ENCODE data around the gene HAPLN1.

Gene HAPLN1

DNA sequence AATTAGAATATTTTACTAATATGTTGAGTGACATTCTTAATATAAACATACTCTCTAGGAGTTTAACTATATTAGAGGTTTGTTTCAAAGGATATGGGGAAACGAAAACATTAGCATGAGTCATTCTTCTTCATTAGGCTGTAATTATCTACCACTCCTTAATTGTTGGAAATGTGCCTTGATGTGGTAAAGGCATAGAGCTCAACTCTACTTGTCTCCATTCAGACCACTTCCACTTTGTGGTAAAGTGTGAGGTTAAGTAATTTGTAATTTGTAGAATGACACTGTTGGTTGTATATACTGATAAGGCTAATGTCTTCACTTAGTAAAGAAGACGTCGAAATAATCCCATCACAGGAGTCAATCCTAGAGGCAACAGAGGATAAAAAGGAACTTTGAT is 58.1 kb downstream of the HAPLN1 start:
- no peak for DNase-seq (ENCODE audit: extremely low spot score)
- no peak for TF ChIP-seq ZNF384 (IDR thresholded peaks at IDR 0.05)
- no peak for TF ChIP-seq L3MBTL2 (conservative IDR thresholded peaks at IDR 0.05)
- no peak for TF ChIP-seq TARDBP (IDR thresholded peaks at IDR 0.05)
- no peak for TF ChIP-seq NFRKB (IDR thresholded peaks at IDR 0.05)
- no peak for TF ChIP-seq SUZ12 (IDR thresholded peaks at IDR 0.05)
- TF ChIP-seq ELF4 (IDR thresholded peaks at IDR 0.05): no peak
- POLR2A ChIA-PET: no interaction called here
- CTCF ChIA-PET: no interaction called here

DNA sequence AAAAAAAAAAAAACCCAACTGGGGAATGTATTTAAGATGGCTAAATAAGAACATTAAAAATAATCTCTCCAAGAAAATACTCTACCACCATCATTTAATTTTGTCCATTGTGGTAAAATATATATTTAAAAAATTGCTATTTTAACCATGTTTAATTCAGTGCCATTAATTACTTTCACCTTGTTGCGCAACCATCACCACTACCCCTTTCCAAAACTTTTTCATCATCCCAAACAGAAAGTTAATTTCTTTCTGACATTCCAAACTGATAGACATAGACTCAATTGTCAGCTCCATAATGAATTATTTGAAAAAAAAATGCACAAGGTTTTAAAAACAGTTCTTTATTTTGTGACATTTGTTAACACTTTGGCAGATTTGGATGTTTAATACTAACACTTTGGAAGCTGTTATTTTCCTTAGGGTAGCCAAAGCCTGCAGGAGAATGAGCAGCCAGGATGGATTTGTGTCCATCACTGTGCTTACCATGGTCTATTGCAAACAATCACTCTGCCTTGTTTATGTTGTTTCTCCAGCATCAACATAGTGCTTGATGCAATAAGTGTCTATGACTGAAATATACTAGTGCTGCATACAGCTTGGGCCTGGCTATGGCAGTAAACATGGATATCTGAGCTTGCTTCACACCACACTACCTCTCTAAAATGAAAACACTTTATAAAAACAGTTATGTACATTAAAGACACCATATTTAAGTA is 62.7 kb downstream of the HAPLN1 start:
- ChIA-PET POLR2A (no interaction called here), CTCF (no interaction called here)
- no peak for DNase-seq (ENCODE audit: extremely low spot score)
- TF ChIP-seq CTBP1 (IDR thresholded peaks at IDR 0.05; ENCODE audit: borderline replicate concordance) (no peak), FOXM1 (IDR thresholded peaks at IDR 0.05; ENCODE audit: borderline replicate concordance) (no peak), ELF4 (IDR thresholded peaks at IDR 0.05) (no peak), HDGF (IDR thresholded peaks at IDR 0.05; ENCODE audit: borderline replicate concordance) (no peak), L3MBTL2 (conservative IDR thresholded peaks at IDR 0.05) (no peak), FOXA1 (IDR thresholded peaks at IDR 0.05) (no peak), BHLHE40 (IDR thresholded peaks at IDR 0.05; ENCODE audit: borderline replicate concordance) (no peak), ARNT (IDR thresholded peaks at IDR 0.05) (no peak)
- TF ChIP-seq, protein P1, sequence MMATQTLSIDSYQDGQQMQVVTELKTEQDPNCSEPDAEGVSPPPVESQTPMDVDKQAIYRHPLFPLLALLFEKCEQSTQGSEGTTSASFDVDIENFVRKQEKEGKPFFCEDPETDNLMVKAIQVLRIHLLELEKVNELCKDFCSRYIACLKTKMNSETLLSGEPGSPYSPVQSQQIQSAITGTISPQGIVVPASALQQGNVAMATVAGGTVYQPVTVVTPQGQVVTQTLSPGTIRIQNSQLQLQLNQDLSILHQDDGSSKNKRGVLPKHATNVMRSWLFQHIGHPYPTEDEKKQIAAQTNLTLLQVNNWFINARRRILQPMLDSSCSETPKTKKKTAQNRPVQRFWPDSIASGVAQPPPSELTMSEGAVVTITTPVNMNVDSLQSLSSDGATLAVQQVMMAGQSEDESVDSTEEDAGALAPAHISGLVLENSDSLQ (IDR thresholded peaks at IDR 0.05): no peak

DNA sequence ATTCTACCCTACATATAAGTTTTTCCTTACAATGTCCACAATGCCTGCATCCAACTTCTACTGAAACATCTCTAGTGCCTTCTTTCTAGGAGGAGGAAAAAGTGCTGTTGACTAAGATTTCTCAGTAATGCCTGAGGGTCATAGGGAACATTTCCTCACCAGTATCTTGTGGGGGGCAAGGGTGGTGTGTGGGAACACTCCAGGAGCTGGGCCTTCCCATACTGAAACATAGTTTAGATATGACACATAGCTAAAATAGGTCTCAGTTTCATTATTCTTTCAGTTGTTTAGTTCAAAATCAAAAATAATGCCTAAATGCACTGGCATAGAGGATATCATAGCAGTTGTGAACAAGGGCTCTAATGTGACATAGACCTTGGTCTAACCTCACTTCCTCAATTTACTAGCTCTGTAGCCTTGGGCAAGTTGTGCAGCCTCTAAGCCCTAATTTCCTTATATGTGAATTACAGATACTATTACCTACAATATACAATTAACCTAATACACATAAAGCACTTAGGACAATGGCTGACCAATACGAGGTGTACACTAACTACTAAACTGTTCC is 66.1 kb downstream of the HAPLN1 start:
- POLR2A ChIA-PET: no interaction called here
- CTCF ChIA-PET: no interaction called here
- DNase-seq (ENCODE audit: extremely low spot score): no peak

DNA sequence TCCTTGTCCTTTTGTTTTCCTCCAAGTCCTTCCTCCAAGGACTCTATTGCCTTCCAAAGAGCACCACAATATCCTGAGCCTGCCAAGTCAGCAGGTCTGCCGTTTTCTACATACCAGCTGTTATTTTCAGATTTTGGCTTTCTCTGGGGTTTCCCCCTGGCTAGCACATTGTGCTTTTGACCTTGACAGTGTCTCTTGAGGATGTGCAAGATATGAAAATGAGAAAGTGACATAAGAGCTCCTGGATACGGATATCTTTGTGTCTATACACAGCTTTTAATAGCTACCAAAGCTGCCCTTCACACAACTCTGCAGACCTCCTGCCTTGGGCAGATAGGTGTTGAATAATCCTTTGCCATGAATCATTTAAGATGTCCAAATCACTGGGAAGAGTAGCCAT is 67.0 kb downstream of the HAPLN1 start:
- no peak for TF ChIP-seq SP1 (IDR thresholded peaks at IDR 0.05)
- no peak for TF ChIP-seq SUZ12 (IDR thresholded peaks at IDR 0.05)
- CTCF ChIA-PET: no interaction called here
- no peak for DNase-seq (ENCODE audit: extremely low spot score)
- POLR2A ChIA-PET: no interaction called here

More for the DNA sequence above, 66.1 kb downstream of the HAPLN1 start:
- TF ChIP-seq SUZ12 (IDR thresholded peaks at IDR 0.05): no peak
- no peak for TF ChIP-seq NFRKB (IDR thresholded peaks at IDR 0.05)
- no peak for TF ChIP-seq ELF4 (IDR thresholded peaks at IDR 0.05)
- no peak for TF ChIP-seq ZNF384 (IDR thresholded peaks at IDR 0.05)

DNA sequence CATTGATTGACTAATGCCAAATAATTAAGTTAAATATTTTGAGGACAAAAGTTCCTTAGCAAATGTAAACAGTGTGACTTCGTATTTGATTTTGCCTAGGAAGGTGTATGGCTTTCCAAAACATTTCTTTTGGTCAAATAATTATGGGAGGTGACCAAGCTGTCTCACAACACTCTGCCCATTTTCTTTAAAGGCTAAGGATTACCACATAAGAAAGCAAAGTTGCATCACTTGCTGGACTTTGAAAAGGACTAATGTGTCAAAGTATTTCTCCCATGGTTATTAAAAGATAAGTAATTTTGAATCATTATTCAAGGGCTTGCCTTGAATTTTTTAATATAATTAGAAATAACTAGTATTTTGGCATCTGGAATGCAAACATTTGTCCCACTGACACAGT is 74.7 kb downstream of the HAPLN1 start:
- TF ChIP-seq, protein P1 (IDR thresholded peaks at IDR 0.05): no peak
- TF ChIP-seq ARNT (IDR thresholded peaks at IDR 0.05): no peak
- no peak for TF ChIP-seq NFRKB (IDR thresholded peaks at IDR 0.05)
- ChIA-PET POLR2A (no interaction called here), CTCF (no interaction called here)
- no peak for DNase-seq (ENCODE audit: extremely low spot score)

DNA sequence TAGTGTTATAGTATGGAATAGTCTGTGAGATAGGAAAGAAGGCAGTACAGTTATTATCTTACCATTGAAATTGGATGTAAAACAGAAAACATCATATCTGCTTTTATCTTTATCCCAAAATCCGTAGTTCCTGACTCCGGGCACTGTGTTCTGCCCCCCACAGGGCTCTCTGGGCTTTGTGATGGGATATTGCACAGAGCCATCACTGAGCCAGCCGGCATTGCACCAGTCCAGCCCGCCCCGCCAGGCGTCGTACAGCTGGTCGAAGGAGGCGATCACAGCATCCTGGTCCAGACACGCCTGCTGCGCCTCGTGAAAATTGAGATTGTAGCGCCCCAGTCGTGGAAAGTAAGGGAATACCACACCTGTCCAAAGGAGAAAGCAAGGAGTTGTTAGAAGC is 76.4 kb downstream of the HAPLN1 start:
- TF ChIP-seq BHLHE40 (IDR thresholded peaks at IDR 0.05; ENCODE audit: borderline replicate concordance): no peak
- no peak for TF ChIP-seq SP1 (IDR thresholded peaks at IDR 0.05)
- no peak for TF ChIP-seq FOXM1 (IDR thresholded peaks at IDR 0.05; ENCODE audit: borderline replicate concordance)
- TF ChIP-seq CTBP1 (IDR thresholded peaks at IDR 0.05; ENCODE audit: borderline replicate concordance): no peak
- TF ChIP-seq HDGF (IDR thresholded peaks at IDR 0.05; ENCODE audit: borderline replicate concordance): no peak
- TF ChIP-seq SUZ12 (IDR thresholded peaks at IDR 0.05): no peak
- TF ChIP-seq FOXA1 (IDR thresholded peaks at IDR 0.05): no peak
- TF ChIP-seq L3MBTL2 (conservative IDR thresholded peaks at IDR 0.05): no peak
- ChIA-PET POLR2A (no interaction called here), CTCF (no interaction called here)
- no peak for DNase-seq (ENCODE audit: extremely low spot score)

DNA sequence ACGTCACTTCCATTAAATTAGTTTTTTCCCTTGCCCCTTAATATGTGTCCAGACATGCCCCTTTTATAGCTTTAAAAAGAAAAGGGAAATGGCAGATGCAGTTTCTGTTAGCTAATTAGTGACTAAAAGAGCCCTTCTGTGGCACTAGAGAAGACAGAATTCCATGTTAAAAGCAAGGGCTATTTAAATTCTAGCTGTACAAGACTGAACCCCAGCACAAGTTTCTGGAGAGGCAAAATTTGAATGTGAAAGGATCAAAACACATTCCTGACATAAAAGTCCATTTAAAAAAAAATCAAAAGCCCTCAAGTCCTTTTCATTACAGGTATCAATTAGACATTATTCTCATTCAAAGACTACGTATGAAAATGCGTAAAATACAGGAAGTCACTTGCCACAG is 78.7 kb downstream of the HAPLN1 start:
- ChIA-PET CTCF (no interaction called here), POLR2A (no interaction called here)
- TF ChIP-seq SUZ12 (IDR thresholded peaks at IDR 0.05): no peak
- no peak for TF ChIP-seq FOXA1 (IDR thresholded peaks at IDR 0.05)
- no peak for TF ChIP-seq SP1 (IDR thresholded peaks at IDR 0.05)
- TF ChIP-seq ARNT (IDR thresholded peaks at IDR 0.05): no peak
- TF ChIP-seq, protein P1 (IDR thresholded peaks at IDR 0.05): no peak
- no peak for TF ChIP-seq FOXK2 (IDR thresholded peaks at IDR 0.05)
- TF ChIP-seq ZNF384 (IDR thresholded peaks at IDR 0.05): no peak
- TF ChIP-seq ELF4 (IDR thresholded peaks at IDR 0.05): no peak
- no peak for TF ChIP-seq CTBP1 (IDR thresholded peaks at IDR 0.05; ENCODE audit: borderline replicate concordance)
- TF ChIP-seq FOXM1 (IDR thresholded peaks at IDR 0.05; ENCODE audit: borderline replicate concordance): no peak
- TF ChIP-seq BHLHE40 (IDR thresholded peaks at IDR 0.05; ENCODE audit: borderline replicate concordance): no peak
- TF ChIP-seq LEF1 (IDR thresholded peaks at IDR 0.05; ENCODE audit: borderline replicate concordance): no peak
- TF ChIP-seq HDGF (IDR thresholded peaks at IDR 0.05; ENCODE audit: borderline replicate concordance): no peak
- DNase-seq (ENCODE audit: extremely low spot score): no peak
